SIG-M5 treated with dmso at 0.1 percent for 504 hours (cell line): ENCODE data around the gene IL36RN.

ENCODE experiments used
- DNase-seq: peaks from one replicate; lab custom pipeline; 2025; ENCODE audit not compliant: unreplicated experiment; lab: John Stamatoyannopoulos, UW

The IL36RN gene

GRCh38 chr2:113058998-113059960 is at the start of gene IL36RN:
IL36RN (plus strand) TSS chr2:113059198; CDS start chr2:113059439, 241 bp downstream.
- DNase-seq: no peak

DNA sequence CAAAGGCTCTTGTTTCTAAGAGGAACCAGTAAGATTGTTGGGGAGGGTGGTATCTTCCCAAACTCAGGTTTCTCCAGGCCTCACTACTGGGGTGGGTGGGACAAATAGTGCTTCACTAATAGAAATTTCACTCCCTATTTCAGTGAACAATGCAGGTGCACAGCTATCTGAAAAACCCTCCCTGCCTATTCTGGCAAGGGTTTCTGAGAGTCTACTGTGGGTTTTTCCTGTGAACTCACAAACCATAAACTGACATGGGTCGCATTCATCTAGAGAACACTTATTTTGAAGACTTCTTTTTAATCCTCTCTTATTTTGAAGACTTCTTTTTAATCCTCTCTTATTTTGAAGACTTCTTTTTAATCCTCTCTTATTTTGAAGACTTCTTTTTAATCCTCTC is 49.4 kb upstream of the IL36RN start:
- no peak for DNase-seq

DNA sequence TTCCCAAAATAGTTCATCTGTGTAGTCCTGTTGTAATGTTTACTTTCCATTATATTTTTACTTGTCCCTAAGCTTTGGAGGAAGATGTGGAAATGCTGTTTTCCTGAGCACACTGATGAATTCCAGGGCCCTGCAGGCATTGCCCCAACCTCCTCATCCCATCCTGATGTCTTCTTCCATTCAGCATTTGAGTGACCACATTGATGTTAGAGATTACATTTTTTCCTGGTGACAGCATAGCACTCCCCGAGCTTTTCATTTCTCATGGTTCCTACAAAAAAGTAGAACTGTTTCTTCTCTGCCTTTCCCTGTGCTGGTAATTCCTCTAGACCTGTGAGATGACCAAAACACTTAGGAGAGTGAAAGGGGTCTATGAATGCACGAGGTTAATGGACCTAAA is 48.9 kb upstream of the IL36RN start:
- no peak for DNase-seq

DNA sequence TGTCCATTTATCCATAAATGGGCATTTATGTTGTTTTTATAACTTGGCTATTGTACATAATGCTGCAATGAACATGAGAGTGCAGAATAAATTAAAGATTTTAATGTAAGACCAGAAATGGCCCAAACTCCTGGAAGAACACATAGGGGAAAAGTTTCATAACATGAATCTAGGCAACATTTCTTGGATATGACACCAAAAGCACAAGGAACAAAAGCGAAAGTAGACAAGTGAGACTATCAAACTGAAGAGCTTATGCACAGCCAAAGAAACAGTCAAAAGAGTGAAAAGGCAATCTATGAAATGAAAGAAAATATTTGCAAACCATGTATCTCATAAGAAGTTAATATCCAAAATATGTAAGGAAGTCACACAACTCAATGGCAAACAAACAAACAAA is 47.9 kb upstream of the IL36RN start:
- no peak for DNase-seq

GRCh38 chr2:113012436-113013335 is 46.3 kb upstream of the IL36RN start:
- DNase-seq: peak; percentile 6

DNA sequence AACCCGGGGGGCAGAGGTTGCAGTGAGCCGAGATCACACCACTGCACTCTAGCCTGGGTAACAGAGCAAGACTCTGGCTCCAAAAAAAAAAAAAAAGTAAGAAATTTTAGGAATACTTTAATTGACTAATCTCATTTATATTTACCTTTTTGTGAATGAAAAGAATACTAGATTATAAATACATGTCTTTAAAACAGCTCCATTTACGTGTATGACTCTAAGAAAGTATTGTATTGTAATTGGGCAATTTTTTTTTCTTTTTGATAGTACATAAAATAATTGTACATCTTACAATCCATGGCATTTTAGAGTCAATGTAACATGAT is 45.7 kb upstream of the IL36RN start:
- no peak for DNase-seq

DNA sequence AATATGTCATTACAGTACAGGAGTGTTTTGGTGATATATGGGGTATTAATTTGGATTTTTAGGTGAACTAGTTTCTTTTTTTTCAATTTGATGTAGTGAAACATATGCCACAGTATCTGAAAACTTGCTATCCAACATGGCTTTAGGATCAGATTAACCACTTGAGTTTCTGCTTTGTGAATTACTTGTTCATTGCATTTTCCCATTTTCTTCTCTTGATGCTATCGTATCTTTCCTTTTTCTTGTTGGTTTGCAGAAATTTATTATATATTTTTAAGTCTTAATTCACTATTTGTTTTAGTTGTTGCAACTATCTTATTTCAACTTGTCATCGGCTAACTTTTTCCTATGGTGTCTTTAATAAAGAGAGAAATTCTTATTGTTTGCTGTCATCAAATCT is 44.9 kb upstream of the IL36RN start:
- DNase-seq: no peak

DNA sequence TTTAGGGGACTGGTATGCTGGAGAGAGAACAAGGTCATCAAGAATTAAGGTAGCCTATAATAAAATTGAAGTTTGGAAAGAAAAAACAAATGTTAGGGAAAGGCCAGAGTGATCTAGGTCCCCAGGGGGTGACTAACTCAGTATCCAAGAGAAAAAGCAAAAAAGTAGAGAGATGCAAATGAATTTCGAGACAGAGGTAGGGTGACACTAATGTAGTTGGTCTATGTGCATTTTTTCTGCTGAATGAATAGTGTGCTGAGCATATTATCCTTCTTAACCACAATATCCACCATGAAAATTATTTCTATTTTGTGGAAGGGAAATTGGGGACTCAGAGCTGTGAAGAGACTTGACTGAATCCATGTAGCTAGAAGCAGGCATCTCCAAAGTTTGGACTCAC is 44.0 kb upstream of the IL36RN start:
- DNase-seq: no peak

DNA sequence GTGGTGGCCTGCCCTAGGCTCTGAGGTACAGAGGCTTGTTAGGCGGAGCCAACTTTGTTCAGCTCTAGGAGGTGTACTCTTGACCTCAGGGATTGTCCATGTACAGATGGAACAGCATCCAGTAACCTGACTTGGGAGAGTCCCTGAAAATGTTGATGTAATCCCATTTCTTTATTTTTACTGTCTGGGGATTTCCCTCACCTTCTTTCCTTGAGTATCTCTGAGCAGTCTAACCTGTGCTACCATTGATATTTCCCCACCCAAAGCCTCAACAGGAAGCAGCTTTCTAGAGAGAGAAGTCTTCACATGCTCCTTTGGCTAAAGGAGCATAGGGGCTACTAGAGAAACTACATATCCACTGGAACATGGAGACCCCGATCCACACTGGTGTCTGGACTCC is 43.3 kb upstream of the IL36RN start:
- DNase-seq: no peak

DNA sequence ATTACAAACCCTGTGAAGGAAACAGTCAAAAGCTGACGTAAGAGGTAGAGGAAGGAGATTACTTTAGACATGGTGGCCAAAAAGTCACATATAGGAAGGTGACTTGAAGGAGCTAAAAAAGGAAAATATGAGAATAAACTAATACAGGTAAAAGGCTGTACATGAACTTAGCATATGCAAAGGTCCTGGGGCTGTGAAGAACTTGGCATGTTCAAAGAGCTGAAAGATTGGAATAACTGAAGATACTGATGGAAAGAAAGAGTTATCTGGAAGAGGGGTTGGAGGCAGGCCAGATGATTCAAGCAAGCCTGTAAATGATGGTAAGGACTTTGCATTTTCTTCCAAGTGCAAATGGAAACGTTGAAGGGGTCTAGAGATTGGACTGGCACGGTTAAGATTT is 40.5 kb upstream of the IL36RN start:
- no peak for DNase-seq

DNA sequence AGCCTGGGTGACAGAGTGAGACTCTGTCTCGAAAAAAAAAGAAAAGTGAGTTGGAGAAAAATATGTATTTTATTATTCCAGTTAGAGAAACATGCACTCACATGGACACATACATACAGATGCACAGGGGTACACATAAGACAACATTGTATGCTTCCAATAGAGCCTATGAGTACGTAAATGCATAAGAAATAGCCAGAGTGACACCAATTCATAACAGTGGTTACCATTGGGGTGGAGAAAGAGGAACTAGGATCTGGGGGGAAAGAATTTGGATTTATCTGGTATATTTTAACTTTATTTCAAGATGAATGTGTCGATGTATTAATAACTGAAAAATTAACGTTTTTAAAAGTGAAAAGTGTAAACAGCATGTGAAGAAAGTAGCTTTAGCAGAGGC is 37.7 kb upstream of the IL36RN start:
- DNase-seq: no peak

DNA sequence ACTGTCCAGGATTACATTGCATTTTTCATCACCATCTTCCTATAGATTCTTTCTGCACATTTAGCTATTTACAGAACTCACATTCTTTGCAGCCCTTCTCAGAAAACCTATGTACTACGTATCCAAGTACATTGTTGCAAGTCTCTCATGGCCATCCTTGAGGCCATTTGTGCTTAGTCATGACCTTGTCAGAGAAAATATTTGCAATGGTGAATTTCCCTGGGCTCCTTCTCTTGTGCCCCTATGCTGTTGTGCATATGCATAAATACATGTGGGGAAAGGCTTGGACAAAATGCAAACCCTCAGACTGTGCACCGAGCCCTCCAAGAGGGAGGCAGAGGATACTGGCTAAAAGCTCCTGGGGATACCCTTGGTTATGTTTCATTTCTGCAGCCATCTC is 34.2 kb upstream of the IL36RN start:
- no peak for DNase-seq

GRCh38 chr2:113025737-113026136 is 33.3 kb upstream of the IL36RN start:
- peak; percentile 44 for DNase-seq

- no peak for DNase-seq
These were observed 31.3 kb upstream of the IL36RN start for GRCh38 chr2:113027691-113028090.

DNA sequence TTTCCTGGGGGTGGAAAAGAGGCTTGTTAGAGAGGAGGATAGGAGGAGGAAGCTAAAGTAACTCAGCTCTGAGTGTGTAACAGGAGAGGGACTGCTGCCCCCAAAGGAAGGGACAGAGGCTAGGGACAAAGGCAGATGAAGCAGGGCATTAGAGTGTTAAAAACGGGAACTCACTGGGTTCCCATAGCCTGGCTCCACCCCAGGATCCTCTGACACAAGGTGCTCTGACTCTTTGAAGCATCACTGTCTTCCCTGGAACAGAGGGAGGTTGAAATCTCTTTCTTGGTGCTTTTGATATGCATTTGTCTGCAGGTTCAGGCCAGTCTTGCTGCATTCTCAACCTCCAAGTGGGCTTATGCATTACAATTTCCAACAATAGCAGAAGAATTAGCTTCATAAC is 30.9 kb upstream of the IL36RN start:
- no peak for DNase-seq

GRCh38 chr2:113032737-113033136 is 26.3 kb upstream of the IL36RN start:
- DNase-seq: no peak

GRCh38 chr2:113034016-113034415 is 25.0 kb upstream of the IL36RN start:
- DNase-seq: no peak

GRCh38 chr2:113036763-113037162 is 22.2 kb upstream of the IL36RN start:
- no peak for DNase-seq

DNA sequence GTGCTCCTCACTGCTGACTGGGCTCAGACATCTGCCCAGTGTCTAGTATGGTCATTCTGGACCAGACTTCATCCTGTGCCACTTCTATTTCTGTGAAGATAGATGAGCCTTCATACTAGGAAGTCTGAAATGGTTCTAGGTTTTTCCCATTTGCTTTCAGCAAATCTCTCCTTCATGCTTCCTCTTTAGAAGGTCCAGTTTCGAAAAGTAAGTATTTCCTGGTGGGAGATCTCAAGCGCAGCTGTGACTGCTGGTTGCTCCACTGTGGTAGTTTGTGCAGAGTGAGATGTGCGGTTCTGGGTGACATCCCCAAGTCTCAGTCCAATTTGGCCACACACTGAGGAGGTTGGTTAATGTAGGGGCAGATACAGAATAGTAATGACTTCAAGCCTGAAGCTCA is 20.7 kb upstream of the IL36RN start:
- no peak for DNase-seq

DNA sequence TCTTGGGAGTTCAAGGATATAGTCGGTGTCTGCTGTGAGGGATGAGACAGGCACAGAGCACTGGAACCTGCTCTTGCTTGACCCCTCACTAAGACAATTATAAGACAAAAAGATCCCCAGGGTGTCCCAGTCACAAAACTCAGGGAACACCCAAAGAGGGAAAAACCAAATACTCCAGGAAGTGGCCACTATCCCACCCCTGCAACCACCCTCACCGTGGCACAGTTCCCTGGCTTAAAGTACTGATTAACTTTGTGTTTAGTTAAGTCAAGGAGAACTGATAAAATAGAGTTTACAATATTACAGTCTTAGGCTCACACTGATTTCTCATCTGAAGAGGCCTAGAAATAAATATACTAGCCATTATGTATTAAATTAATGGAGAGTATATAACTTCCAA is 19.8 kb upstream of the IL36RN start:
- DNase-seq: no peak

DNA sequence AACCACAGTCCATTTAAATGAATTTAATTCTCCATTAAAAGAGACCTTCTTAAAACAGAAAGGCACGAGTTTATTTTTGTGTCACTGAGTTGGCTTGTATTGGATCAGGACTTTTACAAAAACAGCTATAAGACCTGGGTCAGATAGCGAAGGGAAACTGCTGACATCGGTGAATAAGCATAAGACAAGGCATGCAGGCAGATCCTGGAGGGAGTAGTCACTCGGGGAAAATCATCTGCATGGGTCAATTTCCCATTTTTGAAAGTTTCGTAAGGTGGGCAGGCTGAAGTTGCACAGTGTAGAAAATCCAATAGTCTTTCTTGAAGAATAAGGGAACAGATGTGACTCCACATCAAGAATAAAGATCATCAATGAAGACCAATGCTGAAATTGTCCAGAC is 19.3 kb upstream of the IL36RN start:
- DNase-seq: no peak

- DNase-seq: no peak
These were observed 17.1 kb upstream of the IL36RN start for GRCh38 chr2:113041871-113042270.
